Astrocyte (in vitro differentiated cells and primary cell): ENCODE data around the gene CHRNA5.

Source experiments
- EZH2 ChIP-seq: IDR thresholded peaks from 2 replicates; pipeline ENCODE4 v1.6.1; 2012; ENCODE audit warnings: mild to moderate bottlenecking, low read length, inconsistent platforms; ENCODE audit not compliant: insufficient read depth
- TF ChIP-seq, protein P1 (sequence below): IDR thresholded peaks from 2 replicates; pipeline ENCODE4 v1.5.1; 2011; ENCODE audit warnings: low read depth, mild to moderate bottlenecking, inconsistent platforms, low read length, moderate library complexity; ENCODE audit not compliant: insufficient read depth

DNA sequence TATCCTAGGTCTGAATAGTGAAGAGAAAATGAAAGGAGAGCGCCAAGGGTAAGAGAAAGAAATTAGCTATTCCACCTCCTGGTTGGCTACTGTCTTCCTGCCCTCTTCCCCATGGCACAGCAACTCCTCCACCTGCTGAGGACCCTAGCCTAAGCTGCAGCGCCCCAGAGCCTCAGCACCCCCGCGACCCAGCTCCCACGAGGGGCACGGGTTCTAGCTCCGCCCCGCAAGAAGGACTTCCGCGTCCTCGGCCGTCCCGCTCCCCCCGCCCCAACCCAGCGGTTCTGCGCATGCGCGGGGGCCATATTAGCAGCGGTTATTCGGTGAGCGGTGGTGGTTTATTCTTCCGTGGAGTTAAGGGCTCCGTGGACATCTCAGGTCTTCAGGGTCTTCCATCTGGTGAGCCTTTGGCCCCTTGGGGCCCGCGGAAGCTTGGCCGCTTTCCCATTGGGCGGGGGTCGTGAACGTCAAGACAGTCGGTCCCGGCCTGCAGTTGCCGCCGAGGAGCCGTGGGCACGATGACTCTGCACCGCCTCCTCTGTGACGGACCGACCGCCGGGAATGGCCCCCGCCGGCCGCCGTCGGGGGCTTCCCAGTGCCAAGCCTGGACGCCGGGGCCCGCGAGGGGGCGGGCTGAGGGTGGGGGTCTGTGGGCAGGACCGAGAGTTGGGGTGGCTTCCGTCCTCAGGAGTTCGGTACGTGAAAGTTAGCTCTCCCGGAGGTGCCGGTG is 25.0 kb upstream of the CHRNA5 start, which contains the start of gene PSMA4:
- TF ChIP-seq, protein P1, sequence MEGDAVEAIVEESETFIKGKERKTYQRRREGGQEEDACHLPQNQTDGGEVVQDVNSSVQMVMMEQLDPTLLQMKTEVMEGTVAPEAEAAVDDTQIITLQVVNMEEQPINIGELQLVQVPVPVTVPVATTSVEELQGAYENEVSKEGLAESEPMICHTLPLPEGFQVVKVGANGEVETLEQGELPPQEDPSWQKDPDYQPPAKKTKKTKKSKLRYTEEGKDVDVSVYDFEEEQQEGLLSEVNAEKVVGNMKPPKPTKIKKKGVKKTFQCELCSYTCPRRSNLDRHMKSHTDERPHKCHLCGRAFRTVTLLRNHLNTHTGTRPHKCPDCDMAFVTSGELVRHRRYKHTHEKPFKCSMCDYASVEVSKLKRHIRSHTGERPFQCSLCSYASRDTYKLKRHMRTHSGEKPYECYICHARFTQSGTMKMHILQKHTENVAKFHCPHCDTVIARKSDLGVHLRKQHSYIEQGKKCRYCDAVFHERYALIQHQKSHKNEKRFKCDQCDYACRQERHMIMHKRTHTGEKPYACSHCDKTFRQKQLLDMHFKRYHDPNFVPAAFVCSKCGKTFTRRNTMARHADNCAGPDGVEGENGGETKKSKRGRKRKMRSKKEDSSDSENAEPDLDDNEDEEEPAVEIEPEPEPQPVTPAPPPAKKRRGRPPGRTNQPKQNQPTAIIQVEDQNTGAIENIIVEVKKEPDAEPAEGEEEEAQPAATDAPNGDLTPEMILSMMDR = no peak
- TF ChIP-seq EZH2 = no peak
